Stimulated activated naive CD4-positive, alpha-beta T cell treated with Interleukin-2 at 50 U/mL for 16 hours (primary cell): ENCODE measurements around the gene ATMIN.

Experiments used
- DNase-seq: peaks from one replicate; lab custom pipeline; 2025; lab: John Stamatoyannopoulos, UW

The ATMIN gene

GRCh38 chr16:81035398-81035974 lies at the start of gene ATMIN:
Gene ATMIN (plus strand): TSS chr16:81035842. CDS start chr16:81035871, 29 bp downstream.
- peak; percentile 80 for DNase-seq

GRCh38 chr16:80986557-80986956 lies 49.1 kb upstream of the ATMIN start:
- DNase-seq, result no peak

GRCh38 chr16:80988756-80989155 lies 46.9 kb upstream of the ATMIN start:
- DNase-seq, result no peak

GRCh38 chr16:80989801-80990200 lies 45.8 kb upstream of the ATMIN start:
- DNase-seq, result no peak

- no peak for DNase-seq
These were observed 45.1 kb upstream of the ATMIN start for GRCh38 chr16:80990577-80990976.

GRCh38 chr16:80990978-80991377 lies 44.7 kb upstream of the ATMIN start:
- DNase-seq, result no peak

GRCh38 chr16:80991792-80992430 lies 43.7 kb upstream of the ATMIN start:
- DNase-seq, result no peak

- DNase-seq, result no peak
These were observed 42.9 kb upstream of the ATMIN start for GRCh38 chr16:80992676-80993293.

GRCh38 chr16:80993307-80993706 lies 42.3 kb upstream of the ATMIN start:
- DNase-seq, result no peak

- no peak for DNase-seq
These were observed 41.8 kb upstream of the ATMIN start for GRCh38 chr16:80993834-80994233.

GRCh38 chr16:80994451-80994850 lies 41.2 kb upstream of the ATMIN start:
- DNase-seq, result no peak

GRCh38 chr16:80996688-80997138 lies 38.9 kb upstream of the ATMIN start:
- DNase-seq, result no peak

GRCh38 chr16:80997139-80997798 lies 38.4 kb upstream of the ATMIN start:
- DNase-seq, result no peak

GRCh38 chr16:80997964-80998620 lies 37.5 kb upstream of the ATMIN start:
- DNase-seq, result no peak

GRCh38 chr16:81000873-81001272 lies 34.8 kb upstream of the ATMIN start:
- DNase-seq, result no peak

- no peak for DNase-seq
These were observed 34.3 kb upstream of the ATMIN start for GRCh38 chr16:81001330-81001729.

GRCh38 chr16:81003064-81003463 lies 32.6 kb upstream of the ATMIN start:
- DNase-seq, result no peak

GRCh38 chr16:81003610-81004460 lies 31.8 kb upstream of the ATMIN start:
- DNase-seq, result no peak

- no peak for DNase-seq
These were observed 30.8 kb upstream of the ATMIN start for GRCh38 chr16:81004646-81005353.

GRCh38 chr16:81005610-81006161 lies 30.0 kb upstream of the ATMIN start:
- no peak for DNase-seq
